CD4-positive, alpha-beta T cell treated with Interleukin-4 for 1 hour (primary cell): ENCODE measurements around the gene STAC3.
A peak's percentile ranks its signal among the peaks of the same experiment; 100 is the strongest.

Experiments
- DNase-seq, 2 donors: peaks; one replicate each; pipeline ENCODE4 v3.0.0-alpha.2; 2020 to 2022

STAC3 gene

DNA sequence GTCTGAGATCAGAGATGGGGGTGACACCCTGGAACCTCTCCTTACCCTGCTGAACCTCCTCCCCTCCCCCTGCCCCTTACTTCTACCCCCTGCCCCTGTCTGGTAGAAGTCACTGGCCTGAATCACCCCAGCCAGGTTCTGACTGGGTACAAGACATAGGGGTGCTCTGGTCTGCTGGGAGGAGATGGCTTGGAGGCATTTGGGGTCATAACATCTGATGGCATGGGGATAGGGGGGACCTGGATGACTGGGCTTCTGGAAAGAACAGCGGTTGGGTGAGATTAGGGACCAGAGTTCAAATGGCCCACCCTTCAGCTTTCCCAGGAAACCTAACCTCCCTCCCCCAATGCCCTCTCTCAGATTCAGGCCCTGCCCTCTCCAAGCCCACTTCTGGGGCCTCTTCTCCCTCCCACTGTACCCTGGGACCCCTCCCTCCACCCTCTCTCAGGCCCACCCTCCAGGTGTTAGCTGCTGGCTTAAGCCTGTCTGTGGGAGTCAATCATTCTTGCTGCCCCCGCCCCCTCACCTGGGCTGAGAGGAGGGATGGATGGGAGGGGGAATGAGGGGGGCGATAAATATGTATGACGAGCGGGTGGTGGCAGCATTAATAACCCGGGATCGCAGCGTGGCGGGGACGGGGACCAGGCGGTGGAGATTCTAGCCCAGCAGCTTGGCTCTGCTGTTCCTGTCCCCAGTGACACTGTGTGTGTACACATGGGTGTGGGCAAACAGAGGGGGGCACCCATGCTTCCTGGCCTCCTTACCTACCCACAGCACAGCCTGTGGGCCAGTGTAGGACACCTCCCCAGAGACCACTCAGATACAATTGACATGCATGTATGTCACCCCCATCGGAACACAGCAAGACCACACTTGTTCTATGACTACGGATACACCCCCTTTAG lies 28.4 kb downstream of the STAC3 start:
- no peak for DNase-seq

DNA sequence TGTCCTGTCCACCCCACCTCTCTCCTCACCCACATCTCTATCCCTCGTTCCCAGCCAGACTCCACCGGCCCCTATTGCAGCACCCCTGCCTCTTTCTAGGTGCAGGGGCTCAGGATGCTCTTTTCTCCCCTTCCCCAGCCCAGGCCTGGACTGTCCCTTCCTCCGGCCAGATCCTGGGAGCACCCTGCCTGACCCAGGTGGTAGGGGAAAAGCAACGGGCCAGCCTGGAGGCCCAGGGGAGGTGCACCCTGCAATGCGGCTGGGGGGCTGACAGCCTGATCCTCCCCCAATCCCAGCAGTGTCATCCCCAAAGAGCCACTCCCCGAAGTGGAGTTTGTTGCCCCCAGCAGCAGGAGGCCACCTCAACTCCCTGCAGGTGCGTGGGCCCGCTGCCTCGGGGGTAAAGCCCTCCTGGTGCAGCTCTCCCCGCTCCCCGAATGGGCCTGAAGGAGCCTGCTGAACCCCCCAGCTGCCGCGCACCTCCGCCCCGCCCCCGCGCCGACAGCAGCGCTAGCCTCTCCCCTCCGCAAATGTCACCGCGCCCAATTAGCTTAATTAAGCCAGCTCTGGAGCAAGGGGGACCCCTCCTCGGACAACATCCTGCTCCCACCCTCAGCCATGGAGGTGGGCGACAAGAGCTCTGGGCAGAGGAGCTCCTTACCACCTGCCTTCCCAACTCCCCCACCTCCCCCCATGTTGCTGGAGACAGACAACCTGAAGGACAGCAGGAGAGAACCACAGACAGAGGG lies 29.6 kb downstream of the STAC3 start:
- DNase-seq, result no peak

DNA sequence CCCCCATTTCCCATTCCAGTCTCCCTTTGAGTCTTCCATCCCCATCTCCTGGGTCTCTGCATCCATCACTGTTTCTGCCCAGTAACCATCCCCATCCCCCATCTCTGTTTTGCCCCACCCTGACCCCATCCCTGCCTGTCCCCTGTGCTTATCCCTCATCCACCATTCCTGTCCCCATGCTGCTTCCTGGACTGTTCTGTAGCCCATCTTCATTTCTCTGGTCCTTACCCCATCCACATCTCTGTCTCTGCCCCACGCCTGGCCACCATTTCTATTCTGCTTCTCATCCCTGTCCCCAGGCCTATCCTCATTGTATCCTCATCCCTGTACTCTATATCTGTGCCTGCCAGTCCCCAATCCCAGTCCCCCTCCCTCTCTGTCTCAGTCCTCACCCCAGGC lies 30.2 kb downstream of the STAC3 start:
- DNase-seq, result no peak

- no peak for DNase-seq
These were observed 30.8 kb downstream of the STAC3 start for GRCh38 chr12:57219993-57220754.

DNA sequence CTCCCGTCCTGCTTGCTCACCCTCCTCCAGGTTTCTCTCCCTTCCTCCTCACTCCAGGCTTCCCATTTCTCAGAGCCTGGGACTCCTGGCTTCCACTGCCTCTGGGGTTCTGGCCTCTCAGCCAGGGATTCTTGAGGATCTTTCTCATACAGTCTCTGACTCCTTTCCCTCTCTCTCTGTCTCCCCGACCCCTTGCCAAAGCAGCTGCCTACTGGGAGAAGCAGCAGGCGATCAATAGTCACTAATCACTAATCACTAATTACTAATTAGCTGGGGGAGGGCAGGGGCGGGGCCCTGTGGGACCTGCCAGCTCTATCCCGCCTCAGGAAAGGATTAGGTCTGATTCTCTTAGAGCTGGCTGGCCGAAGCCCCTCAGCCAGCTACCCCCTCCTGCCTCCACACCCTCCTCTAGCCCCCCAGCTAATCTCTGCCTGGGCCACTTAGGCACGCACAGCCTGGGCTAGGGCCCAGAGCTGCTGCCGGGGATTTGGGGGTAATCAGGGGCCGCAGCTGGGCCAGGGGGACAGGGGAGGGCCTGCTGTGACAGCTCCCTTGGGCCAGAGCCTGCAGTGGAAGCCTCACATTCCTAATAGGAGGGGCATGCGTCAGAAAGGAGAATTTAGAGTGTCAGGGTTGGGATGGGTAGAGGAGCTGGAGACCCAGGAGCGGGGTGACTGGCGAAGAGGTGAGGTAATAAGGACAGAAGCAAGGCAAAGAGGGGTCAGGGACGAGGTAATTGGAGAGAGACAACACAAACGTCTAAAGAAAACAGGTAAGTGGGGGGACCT lies 31.6 kb downstream of the STAC3 start:
- no peak for DNase-seq

GRCh38 chr12:57218030-57218853 lies 32.7 kb downstream of the STAC3 start:
- DNase-seq, result no peak

GRCh38 chr12:57216921-57217879 lies 33.8 kb downstream of the STAC3 start:
- DNase-seq, result peak; percentile 45 to 56

GRCh38 chr12:57216014-57216911 lies 34.7 kb downstream of the STAC3 start, which contains the start of gene NXPH4:
NXPH4 (plus strand) TSS chr12:57216794; CDS start chr12:57216970, 176 bp downstream.
- DNase-seq, result peak; percentile 62 to 65

DNA sequence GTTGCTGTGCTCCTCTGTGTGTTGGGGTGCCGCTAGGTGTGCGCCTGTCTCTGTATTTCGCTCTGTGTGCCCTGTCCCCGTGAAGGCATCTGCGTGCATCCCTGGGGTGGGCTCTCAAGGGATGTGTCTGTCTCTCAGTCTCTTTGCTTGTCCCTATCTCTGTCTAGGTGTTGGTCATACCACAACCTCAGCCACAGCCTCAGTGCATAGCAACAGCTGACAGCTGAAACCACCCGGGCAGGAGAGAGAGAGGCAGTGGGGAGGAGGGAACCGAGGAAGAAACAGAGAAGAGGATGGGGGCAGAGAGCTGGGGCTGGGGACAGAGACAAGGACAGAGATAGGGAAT lies 35.3 kb downstream of the STAC3 start:
- peak; percentile 53 to 63 for DNase-seq

- no peak for DNase-seq
These were observed 35.9 kb downstream of the STAC3 start for GRCh38 chr12:57215065-57215464.

- peak; percentile 71 to 72 for DNase-seq
These were observed 36.6 kb downstream of the STAC3 start for GRCh38 chr12:57214398-57214781.

- DNase-seq, result no peak
These were observed 37.1 kb downstream of the STAC3 start for GRCh38 chr12:57213763-57214397.

GRCh38 chr12:57213058-57213715 lies 37.8 kb downstream of the STAC3 start:
- peak; percentile 87 to 89 for DNase-seq

DNA sequence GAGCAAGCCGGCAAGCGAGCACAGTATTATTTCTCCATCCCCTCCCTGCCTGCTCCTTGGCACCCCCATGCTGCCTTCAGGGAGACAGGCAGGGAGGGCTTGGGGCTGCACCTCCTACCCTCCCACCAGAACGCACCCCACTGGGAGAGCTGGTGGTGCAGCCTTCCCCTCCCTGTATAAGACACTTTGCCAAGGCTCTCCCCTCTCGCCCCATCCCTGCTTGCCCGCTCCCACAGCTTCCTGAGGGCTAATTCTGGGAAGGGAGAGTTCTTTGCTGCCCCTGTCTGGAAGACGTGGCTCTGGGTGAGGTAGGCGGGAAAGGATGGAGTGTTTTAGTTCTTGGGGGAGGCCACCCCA lies 38.3 kb downstream of the STAC3 start:
- DNase-seq, result no peak

DNA sequence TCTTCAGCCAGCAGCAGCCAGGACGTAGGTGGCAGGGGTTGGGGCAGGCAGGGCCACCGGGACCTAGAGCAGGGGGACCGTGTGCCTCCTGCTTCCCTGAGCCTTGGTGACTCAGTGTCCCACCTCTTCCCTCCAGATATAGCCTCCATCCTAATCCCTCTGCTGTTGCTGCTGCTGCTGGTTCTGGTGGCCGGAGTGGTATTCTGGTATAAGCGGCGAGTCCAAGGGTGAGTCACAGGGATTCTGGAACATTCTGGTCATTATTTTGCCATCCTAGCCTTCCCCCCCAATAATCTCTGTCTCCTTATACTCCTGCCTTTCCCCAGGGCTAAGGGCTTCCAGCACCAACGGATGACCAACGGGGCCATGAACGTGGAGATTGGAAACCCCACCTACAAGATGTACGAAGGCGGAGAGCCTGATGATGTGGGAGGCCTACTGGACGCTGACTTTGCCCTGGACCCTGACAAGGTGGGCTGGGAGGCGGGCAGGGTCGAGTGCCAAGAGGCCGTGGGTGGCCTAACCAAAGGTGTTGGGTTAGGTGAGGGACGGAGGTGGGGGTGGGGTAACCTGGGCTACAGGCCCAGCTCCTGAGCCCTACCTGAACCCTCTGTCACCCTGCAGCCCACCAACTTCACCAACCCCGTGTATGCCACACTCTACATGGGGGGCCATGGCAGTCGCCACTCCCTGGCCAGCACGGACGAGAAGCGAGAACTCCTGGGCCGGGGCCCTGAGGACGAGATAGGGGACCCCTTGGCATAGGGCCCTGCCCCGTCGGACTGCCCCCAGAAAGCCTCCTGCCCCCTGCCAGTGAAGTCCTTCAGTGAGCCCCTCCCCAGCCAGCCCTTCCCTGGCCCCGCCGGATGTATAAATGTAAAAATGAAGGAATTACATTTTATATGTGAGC lies 38.9 kb downstream of the STAC3 start:
- DNase-seq, result no peak

DNA sequence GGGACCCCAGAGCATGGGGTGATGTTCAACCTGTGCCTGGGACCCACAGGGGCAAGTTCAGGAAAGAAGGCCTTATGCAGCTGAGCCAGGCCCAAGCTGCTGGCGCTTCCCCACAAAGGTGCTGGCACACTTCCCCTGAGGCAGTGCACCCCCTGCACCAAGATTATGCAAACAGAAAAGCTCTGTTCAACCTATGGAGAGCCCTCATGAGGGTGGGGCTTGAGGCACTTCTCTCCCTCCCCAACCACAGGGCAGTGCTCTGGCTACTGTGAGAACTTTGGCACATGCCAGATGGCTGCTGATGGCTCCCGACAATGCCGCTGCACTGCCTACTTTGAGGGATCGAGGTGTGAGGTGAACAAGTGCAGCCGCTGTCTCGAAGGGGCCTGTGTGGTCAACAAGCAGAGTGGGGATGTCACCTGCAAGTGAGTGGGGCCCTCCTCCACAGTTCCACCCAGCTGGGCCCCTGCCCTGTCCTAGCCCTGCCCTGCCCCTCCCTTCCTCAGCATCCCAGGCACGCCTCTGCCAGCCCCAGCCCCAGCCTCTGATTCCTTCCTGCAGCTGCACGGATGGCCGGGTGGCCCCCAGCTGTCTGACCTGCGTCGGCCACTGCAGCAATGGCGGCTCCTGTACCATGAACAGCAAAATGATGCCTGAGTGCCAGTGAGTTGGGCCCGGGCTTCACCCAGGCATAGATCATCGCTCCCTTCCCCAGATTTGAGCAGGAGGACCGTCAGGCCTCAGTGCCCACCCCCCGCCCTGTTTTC lies 39.9 kb downstream of the STAC3 start:
- no peak for DNase-seq
